ENCODE data around the gene CFHR1.
"Not testable (repeated sequence)": the region's sequence is repeated elsewhere in the genome, so short reads cannot be mapped to it uniquely, and the experiment has no call there.

The CFHR1 gene

GRCh38 chr1:196819531-196819930 lies at the start of gene CFHR1:
CFHR1 (plus strand) TSS chr1:196819731; CDS start chr1:196819845, 114 bp downstream.
- H3K4me3 ChIP-seq (ENCODE audit: low read depth, low read length); DNase-seq (ENCODE audit: low read depth, low spot score); in situ Hi-C loops (cut with HindIII; ENCODE audit: low sequenced_read_pairs): not testable (repeated sequence)

DNA sequence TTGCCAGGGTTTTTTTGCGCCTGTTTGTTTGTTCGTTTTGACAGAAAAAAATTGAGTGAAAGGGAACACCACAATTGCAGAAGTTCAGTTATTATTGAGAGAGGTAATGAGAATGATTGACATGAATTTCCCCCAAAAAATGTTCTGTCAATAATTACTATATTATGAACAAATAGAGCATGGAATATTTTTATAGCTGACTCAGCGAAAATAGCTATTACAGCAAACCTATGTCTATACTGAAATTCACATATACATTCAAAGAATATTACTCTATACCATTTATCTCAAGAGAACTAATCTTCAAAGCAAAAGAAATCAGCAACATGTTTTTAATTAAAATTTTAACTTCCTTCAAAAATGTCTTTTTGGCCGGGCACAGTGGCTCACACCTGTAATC lies 49.7 kb upstream of the CFHR1 start:
- DNase-seq (ENCODE audit: low read depth, low spot score); in situ Hi-C loops (cut with HindIII; ENCODE audit: low sequenced_read_pairs): not testable (repeated sequence)

GRCh38 chr1:196773713-196774112 lies 45.8 kb upstream of the CFHR1 start:
- no peak overlapping the region for H3K4me3 ChIP-seq (ENCODE audit: low read depth, low read length)
- TF ChIP-seq, protein P1, sequence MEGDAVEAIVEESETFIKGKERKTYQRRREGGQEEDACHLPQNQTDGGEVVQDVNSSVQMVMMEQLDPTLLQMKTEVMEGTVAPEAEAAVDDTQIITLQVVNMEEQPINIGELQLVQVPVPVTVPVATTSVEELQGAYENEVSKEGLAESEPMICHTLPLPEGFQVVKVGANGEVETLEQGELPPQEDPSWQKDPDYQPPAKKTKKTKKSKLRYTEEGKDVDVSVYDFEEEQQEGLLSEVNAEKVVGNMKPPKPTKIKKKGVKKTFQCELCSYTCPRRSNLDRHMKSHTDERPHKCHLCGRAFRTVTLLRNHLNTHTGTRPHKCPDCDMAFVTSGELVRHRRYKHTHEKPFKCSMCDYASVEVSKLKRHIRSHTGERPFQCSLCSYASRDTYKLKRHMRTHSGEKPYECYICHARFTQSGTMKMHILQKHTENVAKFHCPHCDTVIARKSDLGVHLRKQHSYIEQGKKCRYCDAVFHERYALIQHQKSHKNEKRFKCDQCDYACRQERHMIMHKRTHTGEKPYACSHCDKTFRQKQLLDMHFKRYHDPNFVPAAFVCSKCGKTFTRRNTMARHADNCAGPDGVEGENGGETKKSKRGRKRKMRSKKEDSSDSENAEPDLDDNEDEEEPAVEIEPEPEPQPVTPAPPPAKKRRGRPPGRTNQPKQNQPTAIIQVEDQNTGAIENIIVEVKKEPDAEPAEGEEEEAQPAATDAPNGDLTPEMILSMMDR (IDR thresholded peaks at IDR 0.05; ENCODE audit: low read depth, low read length) = no peak
- in situ Hi-C loops (cut with HindIII; ENCODE audit: low sequenced_read_pairs) = no loop called here
- DNase-seq (ENCODE audit: low read depth, low spot score) = no peak

More for the DNA sequence above, 49.7 kb upstream of the CFHR1 start:
- not testable (repeated sequence) for H3K4me3 ChIP-seq (ENCODE audit: low read depth, low read length)

DNA sequence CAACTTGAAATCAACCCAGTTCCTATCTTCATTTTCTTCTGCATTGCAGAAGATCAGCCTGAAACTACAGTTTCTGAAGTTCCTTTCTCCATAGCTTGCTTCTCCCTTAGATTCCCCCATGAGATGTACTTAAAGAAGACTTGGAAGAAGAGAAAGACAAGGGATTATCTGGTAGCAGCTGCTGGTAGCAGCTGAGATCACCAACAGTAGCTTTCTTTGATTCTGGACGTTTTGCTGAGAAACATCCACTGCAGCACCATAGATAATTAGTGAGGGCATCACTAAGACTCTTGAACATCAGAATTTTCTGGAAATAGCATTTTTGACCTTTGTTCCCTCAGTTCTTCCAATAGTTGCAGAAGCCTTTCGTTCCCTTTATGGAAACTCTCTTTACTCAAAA lies 45.4 kb upstream of the CFHR1 start:
- in situ Hi-C loops (cut with HindIII; ENCODE audit: low sequenced_read_pairs) = no loop called here
- H3K4me3 ChIP-seq (ENCODE audit: low read depth, low read length) = no peak overlapping the region
- TF ChIP-seq, protein P1 (IDR thresholded peaks at IDR 0.05; ENCODE audit: low read depth, low read length) = no peak
- no peak for DNase-seq (ENCODE audit: low read depth, low spot score)

DNA sequence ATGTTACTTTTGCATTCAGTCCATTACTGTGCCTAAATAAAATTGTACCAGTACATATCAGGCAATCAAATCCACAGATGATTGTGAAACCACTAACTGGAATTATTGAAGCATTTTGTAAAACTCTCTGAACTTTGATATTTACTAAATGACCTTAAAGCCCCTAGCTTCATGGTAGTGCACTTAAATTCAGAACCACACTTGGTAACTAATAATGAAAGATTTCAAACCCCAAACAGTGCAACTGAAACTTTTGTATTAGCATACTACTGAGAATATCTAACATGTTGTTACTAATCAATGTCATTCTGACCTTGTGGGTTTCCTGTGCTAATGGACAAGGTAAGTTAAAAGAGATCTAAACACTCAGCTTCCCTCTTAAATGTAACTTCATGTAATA lies 44.9 kb upstream of the CFHR1 start, which contains the start of gene CFHR3:
TSS of gene CFHR3 (plus strand) at position 238 of the 400 bp plus-strand sequence. CDS start at position 285, 47 bp downstream.
- no peak for DNase-seq (ENCODE audit: low read depth, low spot score)
- TF ChIP-seq, protein P1 (IDR thresholded peaks at IDR 0.05; ENCODE audit: low read depth, low read length) = no peak
- H3K4me3 ChIP-seq (ENCODE audit: low read depth, low read length) = no peak within 1 kb of the TSS
- in situ Hi-C loops (cut with HindIII; ENCODE audit: low sequenced_read_pairs) = no loop called here

GRCh38 chr1:196777603-196778002 lies 41.9 kb upstream of the CFHR1 start:
- DNase-seq (ENCODE audit: low read depth, low spot score) = no peak
- H3K4me3 ChIP-seq (ENCODE audit: low read depth, low read length) = no peak overlapping the region
- TF ChIP-seq, protein P1 (IDR thresholded peaks at IDR 0.05; ENCODE audit: low read depth, low read length) = no peak
- in situ Hi-C loops (cut with HindIII; ENCODE audit: low sequenced_read_pairs) = no loop called here

- no peak overlapping the region for H3K4me3 ChIP-seq (ENCODE audit: low read depth, low read length)
- DNase-seq (ENCODE audit: low read depth, low spot score) = no peak
- in situ Hi-C loops (cut with HindIII; ENCODE audit: low sequenced_read_pairs) = no loop called here
- TF ChIP-seq, protein P1 (IDR thresholded peaks at IDR 0.05; ENCODE audit: low read depth, low read length) = peak; percentile 2
Observed at GRCh38 chr1:196779093-196779492, 40.4 kb upstream of the CFHR1 start.

- in situ Hi-C loops (cut with HindIII; ENCODE audit: low sequenced_read_pairs); DNase-seq (ENCODE audit: low read depth, low spot score); H3K4me3 ChIP-seq (ENCODE audit: low read depth, low read length): not testable (repeated sequence)
Observed at GRCh38 chr1:196791252-196791651, 28.3 kb upstream of the CFHR1 start.

DNA sequence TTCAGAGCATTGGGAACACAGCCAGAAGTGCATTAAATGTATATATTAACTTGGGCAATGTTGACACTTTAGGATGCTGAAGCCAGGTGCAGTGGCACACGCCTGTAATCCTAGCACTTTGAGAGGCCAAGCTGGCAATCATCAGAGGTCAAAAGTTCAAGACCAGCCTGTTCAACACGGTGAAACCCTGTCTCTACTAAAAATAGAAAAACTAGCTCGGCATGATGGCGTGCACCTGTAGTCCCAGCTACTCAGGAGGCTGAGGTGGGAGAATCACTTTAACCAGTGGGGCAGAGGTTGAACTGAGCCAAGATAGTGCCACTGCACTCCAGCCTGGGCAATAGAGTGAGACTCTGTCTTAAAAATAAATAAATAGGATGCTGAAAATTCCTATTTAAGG lies 25.4 kb upstream of the CFHR1 start:
- H3K4me3 ChIP-seq (ENCODE audit: low read depth, low read length); in situ Hi-C loops (cut with HindIII; ENCODE audit: low sequenced_read_pairs); DNase-seq (ENCODE audit: low read depth, low spot score): not testable (repeated sequence)

All from astrocyte of the spinal cord (primary cell).